ENCODE measurements around the gene HIBCH.

Gene HIBCH

DNA sequence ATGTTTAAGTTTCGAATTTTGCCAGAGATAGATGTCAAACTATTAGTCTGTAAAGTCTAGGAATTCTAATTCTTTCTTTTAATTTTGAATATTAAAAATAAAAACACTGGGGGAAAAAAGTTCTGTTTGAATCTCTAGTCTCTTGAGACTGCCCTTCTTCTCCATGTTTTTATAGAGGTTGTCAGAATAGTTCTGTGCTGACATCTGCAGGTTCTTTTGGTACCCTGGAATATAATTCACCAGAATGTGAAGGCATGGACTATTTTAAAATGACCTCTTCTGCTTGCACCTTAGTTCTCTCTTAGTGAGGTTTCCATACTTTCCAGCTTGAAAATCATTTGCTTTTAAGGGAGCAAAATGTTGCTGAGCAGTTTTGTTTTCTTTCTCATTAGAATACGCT is 136.1 kb downstream of the HIBCH start:
- Histone ChIP-seq H3K9me3 (ENCODE audit: insufficient read depth, low read length) (no peaks in the 10 kb centered on the region), H3K4me3 (ENCODE audit: insufficient read length, low read depth) (no peak overlapping the region), H3K27me3 (ENCODE audit: insufficient read depth, insufficient read length) (peaks cover 32% of the 10 kb centered on the region), H3K4me1 (ENCODE audit: insufficient read depth, insufficient read length) (no peaks in the 10 kb centered on the region), H3K9ac (ENCODE audit: insufficient read length, low read depth) (no peak overlapping the region), H3K36me3 (ENCODE audit: insufficient read depth, insufficient read length, low read length) (no peaks in the 10 kb centered on the region)
- no peak for DNase-seq (ENCODE audit: low read depth, low spot score)
- TF ChIP-seq SUZ12 (IDR thresholded peaks at IDR 0.05; ENCODE audit: extremely low read depth, insufficient read depth, insufficient read length) (no peak), ZNF274 (IDR thresholded peaks at IDR 0.05; ENCODE audit: low read depth, low read length) (no peak), YY1 (IDR thresholded peaks at IDR 0.05; ENCODE audit: insufficient read depth, insufficient read length) (no peak)

DNA sequence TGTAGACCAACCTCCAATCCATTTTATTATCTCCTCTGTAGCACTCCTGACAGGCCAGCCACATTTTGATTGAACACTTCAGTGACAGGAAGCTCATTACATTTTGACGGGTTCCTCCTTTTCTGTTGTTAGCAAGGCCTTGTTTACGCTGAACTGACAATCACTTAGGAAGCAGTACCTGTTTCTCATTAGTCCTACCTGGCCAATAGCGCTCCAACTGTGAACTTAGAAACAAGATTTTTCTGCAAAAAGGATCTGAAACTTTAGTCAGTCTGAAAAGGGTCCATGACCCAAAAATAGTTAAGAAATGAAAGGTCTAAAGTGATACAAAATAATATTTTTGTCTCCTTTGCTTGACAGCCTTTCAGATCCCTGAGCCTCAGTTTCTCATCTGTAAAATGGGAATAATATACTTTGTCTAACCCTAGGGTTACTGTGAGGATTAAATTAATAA is 137.5 kb downstream of the HIBCH start:
- Histone ChIP-seq H3K9ac (ENCODE audit: insufficient read length, low read depth) (no peak overlapping the region), H3K4me3 (ENCODE audit: insufficient read length, low read depth) (no peak overlapping the region), H3K9me3 (ENCODE audit: insufficient read depth, low read length) (no peaks in the 10 kb centered on the region), H3K4me1 (ENCODE audit: insufficient read depth, insufficient read length) (no peaks in the 10 kb centered on the region), H3K36me3 (ENCODE audit: insufficient read depth, insufficient read length, low read length) (no peaks in the 10 kb centered on the region), H3K27me3 (ENCODE audit: insufficient read depth, insufficient read length) (peaks cover 32% of the 10 kb centered on the region)
- TF ChIP-seq ZNF274 (IDR thresholded peaks at IDR 0.05; ENCODE audit: low read depth, low read length) (no peak), SUZ12 (IDR thresholded peaks at IDR 0.05; ENCODE audit: extremely low read depth, insufficient read depth, insufficient read length) (no peak), YY1 (IDR thresholded peaks at IDR 0.05; ENCODE audit: insufficient read depth, insufficient read length) (no peak)
- no peak for DNase-seq (ENCODE audit: low read depth, low spot score)

DNA sequence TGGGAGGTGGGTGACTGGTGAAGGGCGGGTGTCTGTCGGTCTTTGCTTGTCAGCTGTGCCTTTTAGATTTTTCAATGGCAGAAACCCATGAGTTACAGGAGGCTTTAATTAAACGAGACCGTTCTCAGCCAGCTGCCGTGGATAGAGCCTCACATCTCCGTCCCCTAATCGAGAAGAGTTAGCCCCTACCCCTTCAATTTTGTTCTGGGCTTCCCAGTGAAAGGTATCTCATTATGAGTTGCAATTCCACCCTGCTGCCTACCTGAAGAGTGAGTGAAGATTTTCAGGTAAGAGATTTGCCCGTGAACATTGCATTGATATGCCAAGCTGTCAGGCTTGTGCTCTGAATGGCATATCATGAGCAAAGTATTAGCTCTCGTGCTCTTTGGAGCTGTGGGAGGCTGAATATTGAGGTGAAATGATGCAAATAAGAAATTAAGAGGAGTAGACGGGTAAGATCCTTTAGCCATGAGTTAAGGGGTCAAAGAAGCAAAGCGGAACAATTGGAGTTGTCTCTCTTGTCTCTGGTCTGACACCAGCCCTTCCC is 138.4 kb downstream of the HIBCH start:
- TF ChIP-seq YY1 (IDR thresholded peaks at IDR 0.05; ENCODE audit: insufficient read depth, insufficient read length) (no peak), SUZ12 (IDR thresholded peaks at IDR 0.05; ENCODE audit: extremely low read depth, insufficient read depth, insufficient read length) (no peak), ZNF274 (IDR thresholded peaks at IDR 0.05; ENCODE audit: low read depth, low read length) (no peak)
- Histone ChIP-seq H3K9ac (ENCODE audit: insufficient read length, low read depth) (peak overlapping the region; percentile 23), H3K36me3 (ENCODE audit: insufficient read depth, insufficient read length, low read length) (no peaks in the 10 kb centered on the region), H3K4me3 (ENCODE audit: insufficient read length, low read depth) (peak overlapping the region; percentile 66), H3K27me3 (ENCODE audit: insufficient read depth, insufficient read length) (peaks cover 32% of the 10 kb centered on the region), H3K9me3 (ENCODE audit: insufficient read depth, low read length) (no peaks in the 10 kb centered on the region), H3K4me1 (ENCODE audit: insufficient read depth, insufficient read length) (no peaks in the 10 kb centered on the region)
- DNase-seq (ENCODE audit: low read depth, low spot score) = no peak

DNA sequence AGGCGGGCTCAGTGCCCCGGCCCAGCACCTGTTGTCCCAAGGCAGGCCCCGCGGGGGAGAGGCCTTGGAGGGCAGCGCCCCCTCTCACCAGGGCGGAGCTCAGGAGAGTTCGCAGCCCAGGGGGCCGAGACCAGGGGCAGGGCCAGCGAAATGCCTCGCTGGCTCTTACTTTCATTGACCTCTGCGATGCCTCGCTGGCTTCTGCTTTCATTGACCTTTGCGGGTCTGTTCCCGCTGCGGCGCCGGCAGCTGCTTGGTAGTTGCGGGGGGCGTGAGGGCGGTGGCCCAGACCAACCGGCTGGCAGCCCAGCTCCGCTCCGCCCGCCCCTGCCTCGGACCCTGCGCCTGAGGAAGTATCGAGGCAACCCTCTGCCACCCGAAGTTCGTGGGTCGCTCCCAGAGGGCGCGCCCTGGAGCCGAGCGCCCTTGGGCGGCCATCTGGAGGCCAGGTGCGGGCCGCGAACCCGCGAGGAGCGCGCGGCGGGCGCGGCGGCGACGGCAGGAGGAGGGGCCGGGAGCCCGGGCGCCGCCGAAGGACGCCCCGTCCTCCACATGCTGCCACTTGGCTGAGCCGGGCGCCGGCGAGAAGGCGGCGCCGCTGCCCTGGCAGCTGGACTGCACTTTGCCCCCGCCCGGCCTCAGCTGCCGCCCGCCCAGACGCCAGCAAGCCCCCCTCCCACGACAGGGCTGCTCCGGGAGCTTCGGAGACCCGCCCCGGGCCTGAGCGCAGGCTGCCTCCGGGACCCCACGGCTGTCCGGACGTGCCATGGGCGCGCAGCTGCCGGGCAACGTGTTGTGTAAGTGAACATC is 139.1 kb downstream of the HIBCH start:
- TF ChIP-seq YY1 (IDR thresholded peaks at IDR 0.05; ENCODE audit: insufficient read depth, insufficient read length) (no peak), ZNF274 (IDR thresholded peaks at IDR 0.05; ENCODE audit: low read depth, low read length) (no peak), SUZ12 (IDR thresholded peaks at IDR 0.05; ENCODE audit: extremely low read depth, insufficient read depth, insufficient read length) (no peak)
- Histone ChIP-seq H3K4me1 (ENCODE audit: insufficient read depth, insufficient read length) (no peaks in the 10 kb centered on the region), H3K36me3 (ENCODE audit: insufficient read depth, insufficient read length, low read length) (no peaks in the 10 kb centered on the region), H3K9me3 (ENCODE audit: insufficient read depth, low read length) (no peaks in the 10 kb centered on the region), H3K9ac (ENCODE audit: insufficient read length, low read depth) (peak overlapping the region; percentile 71), H3K27me3 (ENCODE audit: insufficient read depth, insufficient read length) (peaks cover 32% of the 10 kb centered on the region), H3K4me3 (ENCODE audit: insufficient read length, low read depth) (peak overlapping the region; percentile 66)
- DNase-seq (ENCODE audit: low read depth, low spot score) = peak; percentile 50

DNA sequence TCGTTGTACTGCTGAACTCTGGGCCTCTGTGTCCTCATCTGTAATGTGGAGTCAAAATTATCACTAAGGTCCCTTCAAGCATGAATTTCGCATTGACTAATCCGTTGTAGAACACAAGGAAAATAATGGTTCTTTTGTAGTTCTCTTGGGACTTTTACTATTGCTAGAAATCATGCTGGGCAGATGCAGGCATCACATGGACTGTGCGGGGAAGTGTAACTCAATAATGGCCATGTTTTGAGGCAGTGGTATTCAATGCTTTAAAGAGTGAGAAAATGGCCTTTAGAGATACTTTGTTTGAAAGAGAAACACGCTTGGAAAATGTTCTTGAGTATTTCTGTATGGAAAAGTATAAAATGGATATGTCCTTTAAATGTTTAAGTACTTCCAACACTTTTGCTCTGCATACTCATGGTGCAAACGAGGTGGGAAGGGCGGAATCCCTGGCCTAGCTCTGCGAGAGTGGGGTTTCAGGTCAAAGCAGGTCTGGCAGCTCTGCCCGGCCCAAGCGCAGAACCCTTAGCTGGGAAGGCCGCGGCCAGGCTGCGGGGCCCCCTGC is 139.8 kb downstream of the HIBCH start:
- DNase-seq (ENCODE audit: low read depth, low spot score) = no peak
- H3K4me1 ChIP-seq (ENCODE audit: insufficient read depth, insufficient read length) = no peaks in the 10 kb centered on the region
- TF ChIP-seq ZNF274 (IDR thresholded peaks at IDR 0.05; ENCODE audit: low read depth, low read length) (no peak), YY1 (IDR thresholded peaks at IDR 0.05; ENCODE audit: insufficient read depth, insufficient read length) (no peak), SUZ12 (IDR thresholded peaks at IDR 0.05; ENCODE audit: extremely low read depth, insufficient read depth, insufficient read length) (no peak)
- no peaks in the 10 kb centered on the region for H3K36me3 ChIP-seq (ENCODE audit: insufficient read depth, insufficient read length, low read length)
- H3K9me3 ChIP-seq (ENCODE audit: insufficient read depth, low read length) = no peaks in the 10 kb centered on the region
- peak overlapping the region; percentile 71 for H3K9ac ChIP-seq (ENCODE audit: insufficient read length, low read depth)
- peaks cover 32% of the 10 kb centered on the region for H3K27me3 ChIP-seq (ENCODE audit: insufficient read depth, insufficient read length)
- peak overlapping the region; percentile 66 for H3K4me3 ChIP-seq (ENCODE audit: insufficient read length, low read depth)

DNA sequence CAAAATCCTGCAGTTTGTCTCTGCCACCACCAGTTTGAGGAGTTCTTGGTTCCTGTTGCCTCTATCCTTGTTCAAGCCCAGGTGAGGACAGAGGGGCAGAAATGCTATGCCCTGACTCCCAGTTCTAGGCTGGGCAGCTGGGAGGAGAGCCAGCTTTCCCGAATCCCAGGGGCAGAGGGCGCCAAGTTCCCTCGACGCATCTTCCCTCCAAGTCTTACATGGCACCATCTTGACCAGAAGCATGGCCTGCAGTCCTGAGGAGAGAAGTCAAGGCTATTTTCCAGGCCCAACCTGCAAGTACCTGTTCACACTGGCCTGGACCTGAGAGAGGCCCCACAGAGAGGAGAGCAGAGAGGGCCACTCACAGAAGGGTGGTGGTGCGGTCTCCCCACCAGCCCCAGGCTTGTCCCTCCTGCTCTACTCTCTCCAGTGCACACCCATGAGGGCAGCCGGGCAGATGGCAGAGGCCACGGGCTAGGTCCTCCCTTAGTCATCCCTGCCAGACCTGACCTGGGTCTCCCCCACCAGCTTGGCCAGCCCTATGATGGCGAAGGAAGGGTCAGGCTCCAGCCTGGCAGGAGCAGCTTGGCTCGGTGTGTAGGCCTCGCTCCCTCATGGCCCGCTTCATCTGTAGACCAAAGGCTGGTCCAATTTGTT is 141.4 kb downstream of the HIBCH start:
- H3K4me3 ChIP-seq (ENCODE audit: insufficient read length, low read depth) = no peak overlapping the region
- H3K4me1 ChIP-seq (ENCODE audit: insufficient read depth, insufficient read length) = no peaks in the 10 kb centered on the region
- TF ChIP-seq SUZ12 (IDR thresholded peaks at IDR 0.05; ENCODE audit: extremely low read depth, insufficient read depth, insufficient read length) (no peak), YY1 (IDR thresholded peaks at IDR 0.05; ENCODE audit: insufficient read depth, insufficient read length) (no peak), ZNF274 (IDR thresholded peaks at IDR 0.05; ENCODE audit: low read depth, low read length) (no peak)
- H3K36me3 ChIP-seq (ENCODE audit: insufficient read depth, insufficient read length, low read length) = no peaks in the 10 kb centered on the region
- no peak for DNase-seq (ENCODE audit: low read depth, low spot score)
- no peak overlapping the region for H3K9ac ChIP-seq (ENCODE audit: insufficient read length, low read depth)
- peaks cover 11% of the 10 kb centered on the region; the same call in 1 of the 2 replicates for H3K9me3 ChIP-seq (ENCODE audit: insufficient read depth, low read length)
- peaks cover 32% of the 10 kb centered on the region for H3K27me3 ChIP-seq (ENCODE audit: insufficient read depth, insufficient read length)
